Measurements from ENCODE around the gene LMX1A. TPM values are rescaled to one million over a fixed set of nuclear protein-coding genes. Genes with fewer than 3 reads are reported as not detected.

LMX1A gene
- polyA plus RNA-seq, 1 donor from 2014 or later = 0.47 TPM

DNA sequence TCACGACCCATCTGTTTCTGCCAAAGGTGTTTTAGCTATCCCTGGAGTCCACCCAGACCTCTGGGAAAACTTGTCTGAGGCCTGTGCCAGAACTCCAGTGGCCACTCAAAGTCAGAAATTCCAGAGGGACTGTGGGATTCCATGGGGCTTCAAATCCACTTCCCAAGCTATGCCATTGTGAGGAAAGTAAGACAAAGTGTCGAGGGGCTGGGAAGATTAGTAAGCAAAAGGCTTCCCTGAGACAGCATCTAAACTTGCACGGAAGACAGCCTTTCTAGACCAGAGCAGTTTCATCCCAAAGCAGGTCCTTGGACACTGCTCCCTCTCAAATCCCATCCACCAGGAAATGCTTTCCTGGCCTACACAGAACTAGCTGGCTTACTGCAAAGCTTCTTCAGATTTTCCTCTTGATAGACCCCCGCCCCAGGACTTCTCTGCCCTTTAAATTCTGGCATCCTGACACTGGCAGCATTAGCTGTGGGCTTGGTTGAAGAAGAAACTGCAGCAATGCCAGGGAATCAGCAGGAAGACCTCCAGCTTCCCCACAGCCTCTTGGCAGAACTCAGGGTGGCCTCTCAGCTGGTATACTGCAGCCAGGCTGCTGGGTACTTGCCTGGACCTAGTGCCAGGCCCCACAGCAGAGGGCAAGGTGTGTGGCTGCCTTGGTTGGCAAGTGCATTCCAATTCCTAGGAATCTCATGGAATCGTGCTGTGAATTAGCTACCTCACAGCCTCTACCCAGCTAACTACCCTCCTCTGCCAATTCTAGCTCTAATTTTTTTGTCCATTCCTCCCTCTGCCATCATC lies 27.3 kb upstream of the LMX1A start:
- Histone ChIP-seq H3K27ac (ENCODE audit: low read length) (no peak overlapping the region), H3K9me3 (ENCODE audit: low read length) (no peaks in the 10 kb centered on the region), H3K9ac (ENCODE audit: low read length) (no peak overlapping the region), H3K4me2 (ENCODE audit: low read length) (no peak overlapping the region), H3K9me2 (ENCODE audit: insufficient read depth, low read length) (no peaks in the 10 kb centered on the region), H3F3A (ENCODE audit: insufficient read depth, low read length, poor library complexity, severe bottlenecking) (no peaks in the 10 kb centered on the region), H3K36me3 (ENCODE audit: insufficient read depth, low read length) (no peaks in the 10 kb centered on the region), H2AFZ (ENCODE audit: low read depth, low read length) (no peak overlapping the region), H3K4me3 (ENCODE audit: low read length) (no peak overlapping the region), H3K79me2 (replicated peaks; ENCODE audit: insufficient read depth, low read length) (no peaks in the 10 kb centered on the region), H4K20me1 (ENCODE audit: insufficient read depth) (no peaks in the 10 kb centered on the region), H3K27me3 (ENCODE audit: insufficient read depth, low read depth, low read length) (no peaks in the 10 kb centered on the region)
- TF ChIP-seq RAD21 (conservative IDR thresholded peaks at IDR 0.05) (no peak), POLR2AphosphoS5 (IDR thresholded peaks at IDR 0.05) (no peak), MXI1 (conservative IDR thresholded peaks at IDR 0.05; ENCODE audit: poor library complexity, severe bottlenecking) (no peak), EP300 (conservative IDR thresholded peaks at IDR 0.05; ENCODE audit: poor library complexity, severe bottlenecking) (no peak), SMC3 (conservative IDR thresholded peaks at IDR 0.05; ENCODE audit: poor library complexity) (no peak), EZH2 (IDR thresholded peaks at IDR 0.05; ENCODE audit: borderline replicate concordance, insufficient read depth, low read length, poor library complexity, severe bottlenecking) (no peak), TAF1 (IDR thresholded peaks at IDR 0.05; ENCODE audit: low read depth) (no peak)
- TF ChIP-seq, protein P1, sequence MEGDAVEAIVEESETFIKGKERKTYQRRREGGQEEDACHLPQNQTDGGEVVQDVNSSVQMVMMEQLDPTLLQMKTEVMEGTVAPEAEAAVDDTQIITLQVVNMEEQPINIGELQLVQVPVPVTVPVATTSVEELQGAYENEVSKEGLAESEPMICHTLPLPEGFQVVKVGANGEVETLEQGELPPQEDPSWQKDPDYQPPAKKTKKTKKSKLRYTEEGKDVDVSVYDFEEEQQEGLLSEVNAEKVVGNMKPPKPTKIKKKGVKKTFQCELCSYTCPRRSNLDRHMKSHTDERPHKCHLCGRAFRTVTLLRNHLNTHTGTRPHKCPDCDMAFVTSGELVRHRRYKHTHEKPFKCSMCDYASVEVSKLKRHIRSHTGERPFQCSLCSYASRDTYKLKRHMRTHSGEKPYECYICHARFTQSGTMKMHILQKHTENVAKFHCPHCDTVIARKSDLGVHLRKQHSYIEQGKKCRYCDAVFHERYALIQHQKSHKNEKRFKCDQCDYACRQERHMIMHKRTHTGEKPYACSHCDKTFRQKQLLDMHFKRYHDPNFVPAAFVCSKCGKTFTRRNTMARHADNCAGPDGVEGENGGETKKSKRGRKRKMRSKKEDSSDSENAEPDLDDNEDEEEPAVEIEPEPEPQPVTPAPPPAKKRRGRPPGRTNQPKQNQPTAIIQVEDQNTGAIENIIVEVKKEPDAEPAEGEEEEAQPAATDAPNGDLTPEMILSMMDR (IDR thresholded peaks at IDR 0.05; ENCODE audit: poor library complexity, severe bottlenecking) = no peak
- TF ChIP-seq, protein P2, sequence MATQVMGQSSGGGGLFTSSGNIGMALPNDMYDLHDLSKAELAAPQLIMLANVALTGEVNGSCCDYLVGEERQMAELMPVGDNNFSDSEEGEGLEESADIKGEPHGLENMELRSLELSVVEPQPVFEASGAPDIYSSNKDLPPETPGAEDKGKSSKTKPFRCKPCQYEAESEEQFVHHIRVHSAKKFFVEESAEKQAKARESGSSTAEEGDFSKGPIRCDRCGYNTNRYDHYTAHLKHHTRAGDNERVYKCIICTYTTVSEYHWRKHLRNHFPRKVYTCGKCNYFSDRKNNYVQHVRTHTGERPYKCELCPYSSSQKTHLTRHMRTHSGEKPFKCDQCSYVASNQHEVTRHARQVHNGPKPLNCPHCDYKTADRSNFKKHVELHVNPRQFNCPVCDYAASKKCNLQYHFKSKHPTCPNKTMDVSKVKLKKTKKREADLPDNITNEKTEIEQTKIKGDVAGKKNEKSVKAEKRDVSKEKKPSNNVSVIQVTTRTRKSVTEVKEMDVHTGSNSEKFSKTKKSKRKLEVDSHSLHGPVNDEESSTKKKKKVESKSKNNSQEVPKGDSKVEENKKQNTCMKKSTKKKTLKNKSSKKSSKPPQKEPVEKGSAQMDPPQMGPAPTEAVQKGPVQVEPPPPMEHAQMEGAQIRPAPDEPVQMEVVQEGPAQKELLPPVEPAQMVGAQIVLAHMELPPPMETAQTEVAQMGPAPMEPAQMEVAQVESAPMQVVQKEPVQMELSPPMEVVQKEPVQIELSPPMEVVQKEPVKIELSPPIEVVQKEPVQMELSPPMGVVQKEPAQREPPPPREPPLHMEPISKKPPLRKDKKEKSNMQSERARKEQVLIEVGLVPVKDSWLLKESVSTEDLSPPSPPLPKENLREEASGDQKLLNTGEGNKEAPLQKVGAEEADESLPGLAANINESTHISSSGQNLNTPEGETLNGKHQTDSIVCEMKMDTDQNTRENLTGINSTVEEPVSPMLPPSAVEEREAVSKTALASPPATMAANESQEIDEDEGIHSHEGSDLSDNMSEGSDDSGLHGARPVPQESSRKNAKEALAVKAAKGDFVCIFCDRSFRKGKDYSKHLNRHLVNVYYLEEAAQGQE (IDR thresholded peaks at IDR 0.05; ENCODE audit: borderline replicate concordance) = no peak

DNA sequence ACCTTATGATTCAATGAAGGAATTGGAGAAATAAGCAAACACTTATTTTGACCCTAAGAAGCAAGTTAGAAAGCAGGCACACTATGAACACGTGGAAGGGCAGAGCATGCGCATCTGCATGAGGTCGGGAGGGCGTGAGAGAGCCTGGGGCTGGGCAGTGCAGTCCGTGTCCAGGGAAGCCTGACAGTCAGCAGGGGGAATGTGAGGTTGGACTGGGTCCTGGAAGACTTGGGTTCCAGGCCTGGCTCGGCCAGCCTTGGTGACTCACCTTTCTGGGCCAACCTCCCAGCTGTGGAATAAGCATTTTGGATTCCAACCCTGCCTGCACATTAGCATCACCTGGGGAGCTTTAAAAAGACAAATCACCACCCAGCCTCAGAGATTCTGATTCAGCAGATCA lies 26.6 kb upstream of the LMX1A start:
- H3K27ac ChIP-seq (ENCODE audit: low read length) = no peak overlapping the region
- H4K20me1 ChIP-seq (ENCODE audit: insufficient read depth) = no peaks in the 10 kb centered on the region
- H3K9me3 ChIP-seq (ENCODE audit: low read length) = no peaks in the 10 kb centered on the region
- no peak overlapping the region for H3K9ac ChIP-seq (ENCODE audit: low read length)
- no peak overlapping the region for H3K4me2 ChIP-seq (ENCODE audit: low read length)
- H3K4me3 ChIP-seq (ENCODE audit: low read length) = no peak overlapping the region
- no peaks in the 10 kb centered on the region for H3K79me2 ChIP-seq (replicated peaks; ENCODE audit: insufficient read depth, low read length)
- no peak overlapping the region for H2AFZ ChIP-seq (ENCODE audit: low read depth, low read length)
- H3K9me2 ChIP-seq (ENCODE audit: insufficient read depth, low read length) = no peaks in the 10 kb centered on the region
- no peaks in the 10 kb centered on the region for H3F3A ChIP-seq (ENCODE audit: insufficient read depth, low read length, poor library complexity, severe bottlenecking)
- no peak for TF ChIP-seq SMC3 (conservative IDR thresholded peaks at IDR 0.05; ENCODE audit: poor library complexity)
- TF ChIP-seq RAD21 (conservative IDR thresholded peaks at IDR 0.05) = no peak
- TF ChIP-seq TAF1 (IDR thresholded peaks at IDR 0.05; ENCODE audit: low read depth) = no peak
- TF ChIP-seq, protein P1 (IDR thresholded peaks at IDR 0.05; ENCODE audit: poor library complexity, severe bottlenecking) = no peak
- no peak for TF ChIP-seq EZH2 (IDR thresholded peaks at IDR 0.05; ENCODE audit: borderline replicate concordance, insufficient read depth, low read length, poor library complexity, severe bottlenecking)
- TF ChIP-seq MXI1 (conservative IDR thresholded peaks at IDR 0.05; ENCODE audit: poor library complexity, severe bottlenecking) = no peak
- TF ChIP-seq, protein P2 (IDR thresholded peaks at IDR 0.05; ENCODE audit: borderline replicate concordance) = no peak
- TF ChIP-seq POLR2AphosphoS5 (IDR thresholded peaks at IDR 0.05) = no peak
- no peak for TF ChIP-seq EP300 (conservative IDR thresholded peaks at IDR 0.05; ENCODE audit: poor library complexity, severe bottlenecking)
- no peaks in the 10 kb centered on the region for H3K36me3 ChIP-seq (ENCODE audit: insufficient read depth, low read length)
- no peaks in the 10 kb centered on the region for H3K27me3 ChIP-seq (ENCODE audit: insufficient read depth, low read depth, low read length)

All from neural cell (in vitro differentiated cells).